ENCODE data around the gene EPAS1. TPM values are rescaled to one million over a fixed set of nuclear protein-coding genes. Genes with fewer than 3 reads are reported as not detected.
A peak's percentile ranks its signal among the peaks of the same experiment; 100 is the strongest.

EPAS1 gene
- total and polyA plus RNA-seq, 2 experiments from 2014 or later: 1.4 to 4.8 TPM

DNA sequence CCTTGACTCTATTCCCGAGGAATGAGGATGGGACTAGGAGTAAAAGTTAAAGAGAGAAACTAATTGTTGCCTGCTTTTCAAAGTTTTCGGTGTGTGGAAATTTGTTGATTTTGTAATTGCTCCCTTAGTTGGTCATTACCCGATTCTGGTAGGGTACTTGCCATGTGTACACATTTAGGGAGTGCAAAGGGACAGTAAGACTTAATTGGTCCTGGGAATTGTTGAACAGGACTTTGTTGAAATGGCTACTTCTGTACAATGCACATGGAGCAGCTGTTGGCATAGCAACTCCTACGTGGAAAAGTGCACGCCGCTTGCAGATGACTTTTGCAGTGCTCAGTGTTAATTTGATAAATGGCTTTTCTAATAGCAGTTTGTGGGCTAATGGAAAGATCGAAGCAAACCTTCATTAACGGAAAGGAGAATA lies 22.9 kb downstream of the EPAS1 start:
- Histone ChIP-seq H3K27me3 (no peaks in the 10 kb centered on the region), H3K36me3 (no peaks in the 10 kb centered on the region), H3K4me1 (ENCODE audit: low read depth) (no peaks in the 10 kb centered on the region), H3K27ac (no peak overlapping the region), H3K9me3 (ENCODE audit: low read depth) (no peaks in the 10 kb centered on the region), H3K4me3 (no peak overlapping the region)
- DNase-seq (ENCODE audit: low read depth in 1 of 2, low spot score in 1 of 2): no peak
- TF ChIP-seq, protein P1, sequence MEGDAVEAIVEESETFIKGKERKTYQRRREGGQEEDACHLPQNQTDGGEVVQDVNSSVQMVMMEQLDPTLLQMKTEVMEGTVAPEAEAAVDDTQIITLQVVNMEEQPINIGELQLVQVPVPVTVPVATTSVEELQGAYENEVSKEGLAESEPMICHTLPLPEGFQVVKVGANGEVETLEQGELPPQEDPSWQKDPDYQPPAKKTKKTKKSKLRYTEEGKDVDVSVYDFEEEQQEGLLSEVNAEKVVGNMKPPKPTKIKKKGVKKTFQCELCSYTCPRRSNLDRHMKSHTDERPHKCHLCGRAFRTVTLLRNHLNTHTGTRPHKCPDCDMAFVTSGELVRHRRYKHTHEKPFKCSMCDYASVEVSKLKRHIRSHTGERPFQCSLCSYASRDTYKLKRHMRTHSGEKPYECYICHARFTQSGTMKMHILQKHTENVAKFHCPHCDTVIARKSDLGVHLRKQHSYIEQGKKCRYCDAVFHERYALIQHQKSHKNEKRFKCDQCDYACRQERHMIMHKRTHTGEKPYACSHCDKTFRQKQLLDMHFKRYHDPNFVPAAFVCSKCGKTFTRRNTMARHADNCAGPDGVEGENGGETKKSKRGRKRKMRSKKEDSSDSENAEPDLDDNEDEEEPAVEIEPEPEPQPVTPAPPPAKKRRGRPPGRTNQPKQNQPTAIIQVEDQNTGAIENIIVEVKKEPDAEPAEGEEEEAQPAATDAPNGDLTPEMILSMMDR (IDR thresholded peaks at IDR 0.05; ENCODE audit: low read depth, low read length): no peak

DNA sequence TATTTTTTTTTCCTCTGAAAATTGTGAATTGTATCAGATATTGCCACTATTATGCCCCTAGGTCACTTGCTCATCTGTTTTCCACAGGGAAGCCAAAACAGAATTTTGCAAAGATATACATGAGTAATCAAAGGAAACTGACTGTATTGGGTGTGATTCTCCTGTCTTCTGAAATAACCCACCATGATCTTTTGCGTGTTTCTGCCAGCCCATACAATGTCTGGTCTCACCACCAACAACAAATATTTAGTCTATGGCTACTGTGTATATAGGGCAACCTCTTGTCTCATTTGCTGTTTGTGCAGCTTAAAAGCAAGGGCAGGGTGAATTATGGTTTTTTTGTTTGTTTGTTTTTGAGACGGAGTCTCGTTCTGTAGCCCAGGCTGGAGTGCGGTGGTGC lies 26.5 kb downstream of the EPAS1 start:
- Histone ChIP-seq H3K36me3 (no peaks in the 10 kb centered on the region), H3K9me3 (ENCODE audit: low read depth) (no peaks in the 10 kb centered on the region), H3K27ac (no peak overlapping the region), H3K27me3 (no peaks in the 10 kb centered on the region), H3K4me3 (no peak overlapping the region), H3K4me1 (ENCODE audit: low read depth) (no peaks in the 10 kb centered on the region)
- TF ChIP-seq, protein P1 (IDR thresholded peaks at IDR 0.05; ENCODE audit: low read depth, low read length): no peak
- DNase-seq (ENCODE audit: low read depth in 1 of 2, low spot score in 1 of 2): no peak

DNA sequence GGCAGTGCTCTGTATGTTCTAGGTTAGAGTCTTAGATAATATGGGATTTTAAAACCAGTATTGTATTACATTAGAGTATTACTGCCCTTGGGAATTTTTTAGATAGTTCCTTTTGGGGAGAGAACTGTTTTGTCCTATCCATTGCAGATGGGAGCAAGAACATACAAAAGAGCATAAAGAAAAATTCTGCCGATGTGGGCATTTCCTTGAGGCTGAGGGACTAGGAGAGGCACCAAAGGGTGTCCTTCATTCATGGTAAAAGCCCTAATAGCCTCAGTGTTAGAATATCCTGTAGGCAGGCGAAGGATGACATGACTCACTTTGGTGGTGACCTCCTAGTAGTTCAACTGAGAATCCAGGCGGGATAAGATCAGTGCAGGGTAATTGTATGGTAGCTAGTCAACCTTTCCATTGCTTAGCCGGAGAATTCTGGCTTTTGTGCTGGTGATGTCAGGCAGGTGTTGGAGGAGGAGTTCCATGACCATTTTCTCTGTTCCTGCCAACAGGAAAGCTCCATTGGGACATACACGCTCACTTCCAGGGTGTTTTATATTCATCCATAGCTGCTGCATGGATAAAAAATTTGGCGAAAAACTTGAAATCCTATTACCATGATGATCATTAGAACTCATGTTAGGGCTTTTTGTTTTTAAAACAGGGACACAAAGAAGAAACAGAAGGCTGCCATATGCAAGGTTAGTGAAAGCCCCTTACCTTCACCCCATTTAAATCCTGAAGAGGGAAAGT lies 28.1 kb downstream of the EPAS1 start:
- TF ChIP-seq, protein P1 (IDR thresholded peaks at IDR 0.05; ENCODE audit: low read depth, low read length): no peak
- Histone ChIP-seq H3K4me1 (ENCODE audit: low read depth) (no peaks in the 10 kb centered on the region), H3K27me3 (no peaks in the 10 kb centered on the region), H3K27ac (no peak overlapping the region), H3K4me3 (no peak overlapping the region), H3K9me3 (ENCODE audit: low read depth) (no peaks in the 10 kb centered on the region), H3K36me3 (no peaks in the 10 kb centered on the region)
- DNase-seq (ENCODE audit: low read depth in 1 of 2, low spot score in 1 of 2): peak in 1 of 2 donors; percentile 50

DNA sequence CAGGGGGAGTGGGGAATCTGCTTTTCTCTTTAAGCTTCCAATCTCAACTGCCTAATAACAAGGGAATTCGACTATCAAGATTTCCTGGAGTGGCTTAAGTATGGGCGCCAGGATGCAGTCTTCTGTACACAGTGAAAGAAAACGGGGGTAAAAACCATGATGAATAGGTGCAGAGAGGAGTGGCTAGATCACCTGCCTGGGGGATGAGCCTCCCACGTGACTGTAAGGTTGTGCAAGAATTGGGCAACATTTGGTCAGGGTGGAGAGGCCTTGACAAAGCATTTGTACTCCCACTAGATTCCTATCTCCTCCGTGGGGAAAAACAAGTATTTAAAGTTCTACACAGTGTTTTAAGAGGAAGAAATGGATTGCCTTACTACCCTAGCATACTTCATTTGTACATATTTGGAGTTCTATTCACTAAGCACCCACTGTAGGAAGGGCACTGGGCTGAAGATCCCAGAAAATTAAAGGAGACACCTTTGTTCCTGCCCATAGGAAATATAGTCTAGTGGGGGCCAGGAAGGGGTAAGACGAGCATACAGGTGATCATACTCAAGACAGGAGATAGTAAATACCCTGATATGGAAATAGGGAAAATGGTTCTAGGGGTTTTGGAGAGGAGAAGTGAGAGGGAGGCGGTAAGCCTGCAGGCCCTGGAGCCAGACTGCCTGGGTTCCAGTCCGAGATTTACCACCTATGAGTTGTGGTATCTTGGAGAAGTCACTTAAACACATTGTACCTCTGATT lies 29.2 kb downstream of the EPAS1 start:
- DNase-seq (ENCODE audit: low read depth in 1 of 2, low spot score in 1 of 2): peak in 1 of 2 donors; percentile 72
- H3K27ac ChIP-seq: no peak overlapping the region
- no peak overlapping the region for H3K4me3 ChIP-seq

DNA sequence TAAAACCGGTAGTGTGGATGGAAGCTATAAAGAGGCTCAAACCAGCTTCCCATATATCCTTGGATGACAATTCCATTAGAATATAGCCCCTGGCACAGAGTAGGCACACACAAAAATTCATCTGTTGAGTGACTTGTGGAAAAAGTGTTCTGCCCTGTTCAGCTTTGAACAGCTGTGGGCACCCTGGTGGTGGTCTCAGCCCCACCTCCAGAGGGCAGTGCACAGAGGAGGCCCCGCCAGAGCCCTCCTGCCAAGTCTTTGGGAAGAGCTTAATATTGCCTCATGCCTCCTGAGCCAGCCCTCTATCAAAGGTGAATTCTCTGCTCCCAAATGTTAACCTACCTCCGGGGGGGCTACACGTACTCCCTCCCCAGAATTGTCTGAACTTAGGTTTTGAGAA lies 30.4 kb downstream of the EPAS1 start:
- H3K36me3 ChIP-seq: no peaks in the 10 kb centered on the region
- no peak for DNase-seq (ENCODE audit: low read depth in 1 of 2, low spot score in 1 of 2)
- peaks cover 16% of the 10 kb centered on the region for H3K4me1 ChIP-seq (ENCODE audit: low read depth)
- no peak overlapping the region for H3K27ac ChIP-seq
- no peaks in the 10 kb centered on the region for H3K9me3 ChIP-seq (ENCODE audit: low read depth)
- no peak overlapping the region for H3K4me3 ChIP-seq
- no peaks in the 10 kb centered on the region for H3K27me3 ChIP-seq
- TF ChIP-seq, protein P1 (IDR thresholded peaks at IDR 0.05; ENCODE audit: low read depth, low read length): peak; percentile 30

More for the DNA sequence above, 29.2 kb downstream of the EPAS1 start:
- H3K9me3 ChIP-seq (ENCODE audit: low read depth): no peaks in the 10 kb centered on the region
- TF ChIP-seq, protein P1 (IDR thresholded peaks at IDR 0.05; ENCODE audit: low read depth, low read length): no peak
- no peaks in the 10 kb centered on the region for H3K27me3 ChIP-seq
- peaks cover 4% of the 10 kb centered on the region for H3K4me1 ChIP-seq (ENCODE audit: low read depth)
- H3K36me3 ChIP-seq: no peaks in the 10 kb centered on the region

All from cardiac muscle cell (in vitro differentiated cells and primary cell).